SK-N-SH (cell line): ENCODE data around the gene MYO1F.

ENCODE experiments used
- CTCF ChIP-seq: fragments of 200-600 bp; sonication (generic); IDR thresholded peaks from 2 replicates; pipeline ENCODE4 v1.6.1; 2017; ENCODE audit warnings: antibody characterized with exemption, mild to moderate bottlenecking, moderate library complexity
- EP300 ChIP-seq, 2 experiments: IDR thresholded peaks; 2 replicates each; pipeline versions ENCODE4 v1.4.0 to v1.6.1; 2012; ENCODE audit warnings: borderline replicate concordance in 1 of 2, low read depth in 1 of 2, low read length in 1 of 2
- EZH2phosphoT487 ChIP-seq: fragments of 200-600 bp; sonication (generic); IDR thresholded peaks from 2 replicates; pipeline ENCODE4 v1.6.1; 2017; ENCODE audit warnings: low read depth, mixed run types, mild to moderate bottlenecking, antibody characterized with exemption, moderate library complexity, borderline replicate concordance
- MXI1 ChIP-seq: IDR thresholded peaks from 2 replicates; pipeline ENCODE4 v1.6.1; 2012; ENCODE audit warnings: mild to moderate bottlenecking, low read depth, low read length, improper control_type of control experiment
- RAD21 ChIP-seq: IDR thresholded peaks from 2 replicates; pipeline ENCODE4 v1.6.1; 2012; ENCODE audit warnings: mild to moderate bottlenecking, low read length
- RFX5 ChIP-seq: IDR thresholded peaks from 2 replicates; pipeline ENCODE4 v1.6.1; 2012; ENCODE audit warnings: mild to moderate bottlenecking, improper control_type of control experiment, low read length
- TAF1 ChIP-seq: IDR thresholded peaks from 2 replicates; pipeline ENCODE4 v1.6.1; 2012; ENCODE audit warnings: low read depth, mild to moderate bottlenecking, low read length, moderate library complexity, borderline replicate concordance
- TEAD4 ChIP-seq: IDR thresholded peaks from 2 replicates; pipeline ENCODE4 v1.4.0; 2012; ENCODE audit warnings: mild to moderate bottlenecking, borderline replicate concordance; ENCODE audit not compliant: insufficient read depth
- USF1 ChIP-seq: IDR thresholded peaks from 2 replicates; pipeline ENCODE4 v1.4.0; 2012; ENCODE audit warnings: low read depth, borderline replicate concordance
- USF2 ChIP-seq: fragments of 150-350 bp; IDR thresholded peaks from 2 replicates; pipeline ENCODE4 v1.6.1; 2017; ENCODE audit warnings: antibody characterized with exemption, low read length, low read depth, borderline replicate concordance
- YY1 ChIP-seq: IDR thresholded peaks from 2 replicates; pipeline ENCODE4 v1.4.0; 2012; ENCODE audit warnings: low read depth, mild to moderate bottlenecking
- ZBTB33 ChIP-seq: IDR thresholded peaks from 2 replicates; pipeline ENCODE4 v1.4.0; 2012; ENCODE audit warnings: low read depth, borderline replicate concordance

GRCh38 chr19:8584965-8585893 is 8.0 kb upstream of the MYO1F start:
- no peak for TF ChIP-seq ZBTB33
- TF ChIP-seq EP300 (IDR thresholded peaks at IDR 0.05; ENCODE audit: borderline replicate concordance in 1 of 2, low read depth in 1 of 2, low read length in 1 of 2) = no peak
- no peak for TF ChIP-seq CTCF
- no peak for TF ChIP-seq USF2
- no peak for TF ChIP-seq TEAD4
- no peak for TF ChIP-seq EZH2phosphoT487
- no peak for TF ChIP-seq YY1
- no peak for TF ChIP-seq MXI1
- no peak for TF ChIP-seq RAD21
- TF ChIP-seq TAF1 = no peak
- no peak for TF ChIP-seq RFX5
- TF ChIP-seq USF1 = no peak
